Activated CD8-positive, alpha-beta memory T cell treated with anti-CD3 and anti-CD28 coated beads for 48 hours (primary cell): ENCODE data around the gene KLF12.
A peak's percentile ranks its signal among the peaks of the same experiment; 100 is the strongest.

Source experiments
- DNase-seq, 3 experiments: peaks; one replicate each; pipeline ENCODE4 v3.0.0-alpha.2; 2020; ENCODE audit warnings: low read depth in 2 of 3, low spot score in 2 of 3

Gene KLF12

GRCh38 chr13:74135326-74136083, 1.3 kb upstream of the KLF12 start:
- DNase-seq, result peak in 2 of 3 experiments; percentile 59 to 60

- DNase-seq, result peak; percentile 41 to 58 (median 57)
Measured at GRCh38 chr13:74134777-74135325, 647 bp upstream of the KLF12 start.

DNA sequence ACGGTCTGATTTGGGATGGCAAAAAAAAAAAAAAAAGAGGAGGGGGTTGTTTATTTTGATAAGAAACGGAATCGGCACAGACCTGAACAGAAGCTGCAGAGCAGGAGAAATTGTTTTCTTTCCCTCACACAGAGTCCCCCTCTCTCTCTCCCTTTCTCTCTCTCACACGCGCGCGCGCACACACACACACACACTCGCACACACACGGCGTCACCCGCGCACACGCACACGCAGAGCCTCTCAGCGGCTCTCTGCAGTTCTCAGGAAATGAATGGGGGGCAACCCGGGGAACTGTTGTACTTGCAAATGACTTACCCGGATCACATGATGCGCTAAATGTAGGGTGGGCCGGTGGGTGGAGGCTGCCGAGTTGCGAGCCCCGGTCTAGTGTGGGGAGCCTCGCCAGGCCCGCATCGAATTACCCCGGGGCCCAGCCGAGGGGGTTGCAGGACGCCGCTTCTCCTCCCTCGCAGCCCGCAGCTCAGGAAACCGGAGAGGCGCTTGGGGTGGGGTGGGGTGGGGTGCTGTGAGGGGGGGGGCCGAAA, 475 bp downstream of the KLF12 start:
- peak in 2 of 3 experiments; percentile 65 to 75 for DNase-seq

- peak in 1 of 3 experiments; percentile 21 for DNase-seq
Measured at GRCh38 chr13:74132776-74133656, 1.2 kb downstream of the KLF12 start.

DNA sequence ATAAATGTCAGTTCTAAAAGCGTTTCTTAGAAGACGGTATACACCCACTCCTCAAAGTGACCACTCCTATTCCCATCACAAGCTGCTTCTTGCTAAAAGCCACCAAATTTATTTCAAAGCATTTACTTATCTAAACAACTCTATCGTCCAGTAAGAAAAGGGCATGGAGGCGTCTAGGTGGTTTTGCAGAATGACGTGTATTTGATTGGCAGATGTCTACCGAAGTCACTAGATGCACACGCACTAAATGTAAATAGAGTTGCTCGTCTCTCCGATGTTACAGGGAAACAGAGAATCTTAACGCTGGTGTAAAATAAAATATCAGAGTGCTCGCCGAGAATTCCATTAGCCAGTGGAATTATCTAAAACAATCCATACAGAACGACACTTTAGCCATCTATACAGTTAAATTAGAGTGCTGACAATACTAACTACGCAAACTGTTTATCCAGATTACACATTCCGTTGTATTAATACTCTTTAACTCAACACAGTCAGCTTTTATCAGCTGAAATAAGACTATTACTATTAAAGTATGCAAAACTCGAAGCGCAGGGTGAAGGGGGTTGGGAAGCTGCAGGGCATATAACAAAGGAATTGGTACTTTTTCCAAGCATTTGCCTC, 1.9 kb downstream of the KLF12 start:
- no peak for DNase-seq

DNA sequence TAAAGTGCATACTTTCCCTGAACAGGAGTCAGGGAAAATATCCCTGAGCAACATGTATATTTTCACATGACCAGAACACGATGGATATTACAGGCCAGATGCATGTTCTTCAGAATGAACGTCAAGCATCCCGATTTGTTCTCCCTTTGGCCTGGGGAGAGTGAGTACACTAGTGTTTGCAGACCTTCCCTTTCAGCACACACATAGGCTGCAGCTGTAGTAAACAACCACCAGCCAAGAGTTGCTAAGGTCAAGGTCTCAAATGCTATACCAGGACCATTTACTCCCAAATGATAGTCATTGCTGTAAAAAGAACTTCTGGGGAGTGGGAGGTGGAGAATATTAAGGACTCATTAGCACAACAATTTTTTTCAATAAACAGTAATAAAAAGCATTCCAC, 3.0 kb downstream of the KLF12 start:
- no peak for DNase-seq

- no peak for DNase-seq
Measured at GRCh38 chr13:74129500-74130191, 4.6 kb downstream of the KLF12 start.

DNA sequence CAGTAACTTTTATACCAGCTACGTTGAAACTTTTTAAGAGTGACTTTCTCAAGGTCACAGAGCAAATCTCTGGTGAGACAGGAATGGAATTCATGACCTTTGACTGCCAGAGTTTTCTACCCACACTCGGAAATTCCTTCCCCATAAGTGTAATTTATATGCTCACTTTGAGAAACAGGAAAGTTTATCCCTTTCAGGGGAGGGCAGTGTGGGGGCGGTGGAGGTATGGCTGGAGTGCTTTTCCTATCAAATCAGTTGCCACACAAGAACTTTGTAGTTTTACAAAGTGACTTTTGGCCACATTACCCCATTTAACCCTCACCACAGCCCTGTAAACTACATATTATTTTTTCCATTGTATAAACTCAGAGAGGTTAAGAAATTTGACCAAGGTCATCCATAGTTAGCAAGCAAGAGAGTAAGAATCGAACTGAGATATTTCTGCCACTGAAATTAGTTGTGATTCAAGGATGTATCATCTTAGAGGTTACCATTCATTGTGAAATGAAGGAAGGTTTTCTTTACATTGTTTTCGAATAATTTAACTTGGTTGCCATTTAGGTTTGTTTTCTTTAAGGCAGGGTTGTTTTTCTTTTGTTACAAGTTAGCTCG, 5.9 kb downstream of the KLF12 start:
- DNase-seq, result no peak

DNA sequence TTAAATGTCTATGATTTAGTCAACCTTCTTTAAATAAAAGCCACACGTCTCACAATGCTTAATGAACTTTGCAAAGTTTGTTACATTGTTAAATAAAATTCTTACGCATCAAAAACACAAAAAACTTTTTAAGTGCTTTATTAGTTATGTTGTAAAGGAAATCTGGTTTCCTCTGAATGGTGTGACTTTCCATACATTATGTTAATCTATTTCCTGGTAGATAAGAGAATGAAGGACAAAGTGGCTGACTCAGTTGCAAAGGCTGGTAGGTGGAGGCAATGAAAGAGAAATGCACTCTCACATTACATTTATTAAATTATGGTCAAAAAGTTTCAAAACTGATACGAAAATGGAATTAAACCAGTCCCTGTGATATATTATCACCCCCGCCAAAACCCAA, 15.9 kb downstream of the KLF12 start:
- DNase-seq, result no peak

DNA sequence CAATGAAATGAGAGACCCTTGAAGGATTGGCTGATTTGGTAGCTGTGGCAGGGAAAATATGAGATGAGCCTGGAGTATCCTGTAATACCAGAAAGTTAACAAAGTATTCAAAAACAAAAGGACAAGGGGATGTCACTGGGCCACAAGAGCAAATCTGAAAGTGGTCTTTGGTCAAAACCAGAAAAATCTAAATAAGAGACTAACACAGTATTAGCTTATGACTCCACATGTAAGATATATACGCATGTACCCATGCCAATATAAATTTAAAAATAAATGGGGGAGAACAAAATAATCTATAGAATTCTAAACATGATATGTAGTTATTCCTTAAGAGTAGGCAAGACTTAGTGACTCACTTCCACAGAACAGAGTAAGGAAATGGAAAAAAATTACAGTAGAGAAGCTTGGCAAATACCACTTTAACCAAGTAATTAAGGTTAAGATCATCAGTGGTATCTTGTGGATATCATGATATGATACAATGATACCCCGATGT, 16.9 kb downstream of the KLF12 start:
- no peak for DNase-seq

DNA sequence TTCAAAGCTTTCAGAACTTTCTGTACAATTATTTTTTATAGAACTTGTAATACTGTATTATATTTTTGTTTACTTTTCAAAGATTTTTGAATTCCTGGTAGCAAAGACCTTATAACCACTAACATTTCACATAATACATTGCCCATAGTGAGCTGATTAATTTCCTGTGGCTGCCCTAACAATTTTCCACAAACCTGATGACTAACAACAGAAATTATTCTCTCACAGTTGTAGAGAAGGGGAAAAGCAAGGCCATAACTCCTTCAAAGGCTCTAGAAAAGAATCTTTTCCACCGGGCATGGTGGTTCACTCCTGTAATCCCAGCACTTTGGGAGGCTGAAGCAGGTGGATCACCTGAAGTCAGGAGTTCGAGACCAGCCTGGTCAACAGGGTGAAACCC, 19.1 kb downstream of the KLF12 start:
- DNase-seq, result no peak

DNA sequence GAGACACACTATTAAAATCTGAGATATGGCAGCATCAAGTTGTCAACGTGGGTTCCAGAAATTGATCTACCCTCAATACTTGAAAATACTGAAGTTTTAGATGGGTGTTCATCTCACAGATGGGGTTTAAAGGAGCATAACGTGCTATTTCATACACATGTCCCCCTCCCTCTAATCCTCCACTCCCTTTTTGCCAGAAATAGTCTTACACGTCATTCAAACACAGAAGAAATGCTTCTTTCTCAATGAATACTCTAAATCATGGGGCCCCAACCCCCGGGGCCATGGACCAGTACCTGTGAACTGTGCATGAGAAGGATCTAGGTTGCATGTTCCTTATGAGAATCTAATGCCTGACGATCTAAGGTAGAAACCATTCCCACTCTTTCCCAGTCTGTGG, 19.6 kb downstream of the KLF12 start:
- DNase-seq, result no peak

- DNase-seq, result no peak
Measured at GRCh38 chr13:74114202-74114601, 20.0 kb downstream of the KLF12 start.

DNA sequence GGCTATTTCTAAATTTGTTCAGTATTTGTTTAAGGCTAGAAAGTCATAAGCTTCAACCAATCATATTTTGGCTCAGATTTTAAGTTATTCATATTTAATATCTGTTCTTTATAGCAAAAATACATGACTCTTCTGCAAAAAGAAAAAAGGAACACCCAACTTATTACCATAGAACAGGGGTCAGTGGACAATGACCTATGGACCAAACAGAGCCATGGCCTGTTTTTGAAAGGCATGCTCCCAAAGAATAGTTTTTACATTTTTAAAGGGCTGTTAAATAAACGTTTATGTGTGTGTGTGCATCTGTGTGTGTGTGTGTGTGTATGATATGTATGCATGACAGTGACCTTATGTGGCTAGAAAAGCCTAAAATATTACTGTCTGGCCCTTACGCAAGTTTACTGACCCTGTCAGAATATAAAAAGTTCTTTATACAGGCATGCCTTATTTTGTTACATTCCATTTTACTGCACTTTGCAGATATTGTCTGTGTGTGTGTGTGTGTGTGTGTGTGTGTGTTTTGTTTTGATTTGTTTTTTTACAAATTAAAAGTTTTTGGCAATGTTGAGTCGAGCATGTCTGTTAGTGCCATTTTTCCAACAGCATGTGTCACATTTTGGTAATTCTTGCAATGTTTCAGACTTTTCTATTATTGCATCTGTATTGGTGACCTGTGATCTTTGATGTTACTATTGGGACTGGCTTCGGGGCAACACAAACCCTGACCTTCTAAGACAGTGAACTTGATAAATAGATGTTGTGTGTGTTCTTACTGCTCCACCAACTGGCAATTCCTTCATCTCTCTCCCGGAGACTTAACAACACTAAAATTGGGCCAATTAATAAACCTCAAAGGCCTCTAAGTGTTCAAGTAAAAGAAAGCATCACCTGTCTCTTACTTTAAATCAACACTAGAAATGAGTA, 22.0 kb downstream of the KLF12 start:
- no peak for DNase-seq

DNA sequence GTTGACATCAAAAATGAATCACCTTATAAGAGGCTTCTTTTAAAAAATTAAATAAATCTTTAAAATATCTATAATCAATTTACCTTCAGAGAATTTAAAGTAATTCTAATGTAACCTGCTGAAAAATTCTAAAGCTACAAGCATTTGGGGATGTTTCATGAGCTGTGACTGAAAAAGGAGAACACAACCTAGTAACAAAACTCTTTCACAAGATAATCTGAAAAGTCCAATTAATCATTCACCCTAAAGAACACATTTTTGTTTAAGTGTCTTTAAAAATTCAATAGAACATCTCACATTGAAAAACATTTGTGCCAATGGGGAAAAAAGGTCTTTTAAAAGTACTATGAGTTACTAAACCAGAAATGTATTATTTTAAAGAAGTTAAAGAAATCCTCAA, 22.8 kb downstream of the KLF12 start:
- no peak for DNase-seq

GRCh38 chr13:74110053-74110452, 24.2 kb downstream of the KLF12 start:
- DNase-seq, result no peak

DNA sequence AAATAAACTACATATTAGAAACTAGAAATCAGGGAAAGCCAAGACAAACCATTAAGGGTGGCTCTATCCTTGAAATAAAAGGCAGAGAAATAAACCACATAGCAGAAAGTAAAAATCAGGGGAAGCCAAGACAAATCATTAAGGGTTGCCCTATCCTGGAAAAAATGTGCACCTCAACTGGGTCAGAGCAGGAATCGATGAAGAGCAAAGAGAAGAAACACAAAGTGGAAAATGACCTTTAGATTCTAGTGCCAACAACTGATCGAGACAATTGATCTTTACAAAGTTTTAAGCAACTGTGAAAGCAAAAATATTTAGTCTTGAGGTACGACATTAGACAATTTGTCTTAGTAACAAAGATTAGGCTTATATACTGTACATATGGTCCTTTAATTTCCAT, 26.6 kb downstream of the KLF12 start:
- no peak for DNase-seq

DNA sequence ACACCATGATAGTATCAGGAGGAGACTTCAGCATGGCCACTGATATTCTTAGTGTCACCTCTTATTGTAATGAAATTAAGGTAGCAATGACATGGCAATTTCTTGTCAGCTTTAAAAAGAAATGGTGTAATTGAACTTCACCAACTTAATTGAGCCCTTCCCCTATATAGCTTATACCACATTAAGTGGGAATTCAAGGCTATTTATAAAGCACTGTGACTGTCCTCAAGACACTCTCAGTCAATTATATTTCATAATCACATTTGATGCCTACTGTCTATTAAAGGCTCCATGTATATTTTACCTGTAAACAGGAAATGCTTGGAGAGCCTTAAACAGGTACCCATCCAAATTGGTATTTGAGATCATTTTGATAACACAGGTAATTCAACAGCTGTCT, 28.3 kb downstream of the KLF12 start:
- DNase-seq, result no peak

- DNase-seq, result no peak
Measured at GRCh38 chr13:74104661-74105275, 29.4 kb downstream of the KLF12 start.
